PC-9 (cell line): ENCODE measurements around the gene MEIS2.

Experiments used
- EZH2 ChIP-seq: fragments of 200-600 bp; sonication (generic); IDR thresholded peaks from 2 replicates; pipeline ENCODE4 v1.8.0; 2017; ENCODE audit warnings: antibody characterized with exemption, low read depth
- TF ChIP-seq, protein P1 (sequence below): fragments of 200-600 bp; sonication (generic); conservative IDR thresholded peaks from 2 replicates; pipeline ENCODE4 v1.6.1; 2017; ENCODE audit warnings: mixed run types, antibody characterized with exemption, mild to moderate bottlenecking, moderate library complexity

DNA sequence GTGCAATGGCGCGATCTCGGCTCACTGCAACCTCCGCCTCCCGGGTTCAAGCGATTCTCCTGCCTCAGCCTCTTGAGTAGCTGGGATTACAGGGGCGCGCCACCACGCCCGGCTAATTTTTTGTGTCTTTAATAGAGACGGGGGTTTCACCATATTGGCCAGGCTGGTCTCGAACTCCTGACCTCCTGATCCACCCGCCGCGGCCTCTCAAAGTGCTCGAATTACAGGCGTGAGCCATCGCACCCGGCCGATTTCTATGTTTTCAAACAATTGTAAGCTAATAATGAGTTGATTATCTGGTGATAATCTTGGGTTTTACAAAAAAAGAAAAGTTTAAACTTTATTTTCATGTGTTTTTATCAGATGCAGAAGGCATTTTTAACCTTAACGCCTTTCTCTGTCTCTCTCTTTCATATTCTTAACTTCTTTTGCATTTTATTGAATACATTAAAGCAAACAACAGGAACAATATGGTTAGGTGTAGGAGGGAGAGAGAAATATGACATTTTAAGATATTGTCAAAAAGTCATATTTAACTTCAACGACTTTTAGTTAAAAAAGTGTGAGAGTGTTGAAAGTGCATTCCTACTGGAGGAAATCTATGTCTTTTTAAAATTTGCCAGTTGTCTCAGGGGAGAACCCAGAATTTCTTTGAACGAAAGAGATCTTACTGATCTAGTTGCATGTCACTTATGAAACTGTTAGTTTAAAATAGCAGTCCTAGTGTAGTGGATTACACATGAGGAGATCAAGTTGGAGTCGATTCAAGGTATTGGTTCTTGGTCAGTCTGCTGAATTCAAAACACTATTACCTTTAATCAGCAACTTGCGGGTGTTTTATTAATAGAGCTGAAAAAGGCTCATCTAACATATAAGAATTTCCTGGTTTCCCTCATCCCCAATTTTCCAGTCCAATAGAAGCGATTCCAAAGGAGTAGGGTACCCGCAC lies 3.4 kb upstream of the MEIS2 start:
- TF ChIP-seq, protein P1, sequence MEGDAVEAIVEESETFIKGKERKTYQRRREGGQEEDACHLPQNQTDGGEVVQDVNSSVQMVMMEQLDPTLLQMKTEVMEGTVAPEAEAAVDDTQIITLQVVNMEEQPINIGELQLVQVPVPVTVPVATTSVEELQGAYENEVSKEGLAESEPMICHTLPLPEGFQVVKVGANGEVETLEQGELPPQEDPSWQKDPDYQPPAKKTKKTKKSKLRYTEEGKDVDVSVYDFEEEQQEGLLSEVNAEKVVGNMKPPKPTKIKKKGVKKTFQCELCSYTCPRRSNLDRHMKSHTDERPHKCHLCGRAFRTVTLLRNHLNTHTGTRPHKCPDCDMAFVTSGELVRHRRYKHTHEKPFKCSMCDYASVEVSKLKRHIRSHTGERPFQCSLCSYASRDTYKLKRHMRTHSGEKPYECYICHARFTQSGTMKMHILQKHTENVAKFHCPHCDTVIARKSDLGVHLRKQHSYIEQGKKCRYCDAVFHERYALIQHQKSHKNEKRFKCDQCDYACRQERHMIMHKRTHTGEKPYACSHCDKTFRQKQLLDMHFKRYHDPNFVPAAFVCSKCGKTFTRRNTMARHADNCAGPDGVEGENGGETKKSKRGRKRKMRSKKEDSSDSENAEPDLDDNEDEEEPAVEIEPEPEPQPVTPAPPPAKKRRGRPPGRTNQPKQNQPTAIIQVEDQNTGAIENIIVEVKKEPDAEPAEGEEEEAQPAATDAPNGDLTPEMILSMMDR = no peak
- TF ChIP-seq EZH2 = no peak
